GM12873 (cell line): ENCODE measurements around the gene PPP2R5A.

Experiments used
- CTCF ChIP-seq: IDR thresholded peaks from 2 replicates; pipeline ENCODE4 v1.5.1; 2012; ENCODE audit warnings: low read depth, mild to moderate bottlenecking, moderate library complexity, low read length, control low read depth; ENCODE audit not compliant: insufficient read depth; ENCODE audit errors: missing control alignments

The PPP2R5A gene

GRCh38 chr1:212302745-212303383 is 17.7 kb downstream of the PPP2R5A start:
- no peak for TF ChIP-seq CTCF

DNA sequence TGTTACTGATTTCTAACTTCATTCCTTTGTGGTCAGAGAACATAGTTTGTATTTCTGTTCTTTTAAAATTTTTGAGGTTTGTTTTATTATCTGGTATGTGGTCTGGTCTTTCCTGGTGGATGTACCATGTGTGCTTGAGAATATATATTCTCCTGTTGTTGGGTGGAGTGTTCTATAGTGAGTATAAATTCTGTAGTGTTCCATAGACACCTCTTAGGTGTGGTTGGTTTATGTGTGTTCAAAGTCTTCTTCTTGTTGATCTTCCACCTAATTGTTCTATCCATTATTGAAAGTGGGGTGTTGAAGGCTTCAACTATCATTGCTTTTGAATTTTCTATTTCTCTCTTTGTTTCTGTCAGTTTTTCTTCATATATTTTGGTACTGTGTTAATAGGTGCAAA is 20.1 kb downstream of the PPP2R5A start:
- TF ChIP-seq CTCF: no peak

- TF ChIP-seq CTCF: no peak
Observed at GRCh38 chr1:212309967-212310366, 24.8 kb downstream of the PPP2R5A start.

- no peak for TF ChIP-seq CTCF
Observed at GRCh38 chr1:212310383-212310782, 25.2 kb downstream of the PPP2R5A start.

GRCh38 chr1:212311836-212312497 is 26.8 kb downstream of the PPP2R5A start:
- no peak for TF ChIP-seq CTCF

DNA sequence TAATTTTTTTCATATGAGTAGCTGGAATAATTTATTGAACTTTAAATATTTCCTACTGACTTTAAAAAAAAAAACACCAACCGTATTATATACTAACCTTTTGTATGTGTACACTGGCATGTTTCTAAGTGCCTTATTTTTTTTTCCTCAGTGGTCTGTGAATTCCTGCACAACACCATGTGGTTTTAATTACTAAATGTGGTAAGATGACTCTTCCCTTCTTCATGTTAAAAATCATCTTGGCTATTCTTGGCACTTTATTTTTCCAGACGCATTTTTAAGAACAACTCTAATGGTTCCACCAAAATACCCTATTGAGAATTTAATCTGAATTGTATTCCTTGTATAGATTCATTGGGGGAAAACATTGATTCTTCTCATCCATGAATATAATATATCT is 28.4 kb downstream of the PPP2R5A start:
- no peak for TF ChIP-seq CTCF

DNA sequence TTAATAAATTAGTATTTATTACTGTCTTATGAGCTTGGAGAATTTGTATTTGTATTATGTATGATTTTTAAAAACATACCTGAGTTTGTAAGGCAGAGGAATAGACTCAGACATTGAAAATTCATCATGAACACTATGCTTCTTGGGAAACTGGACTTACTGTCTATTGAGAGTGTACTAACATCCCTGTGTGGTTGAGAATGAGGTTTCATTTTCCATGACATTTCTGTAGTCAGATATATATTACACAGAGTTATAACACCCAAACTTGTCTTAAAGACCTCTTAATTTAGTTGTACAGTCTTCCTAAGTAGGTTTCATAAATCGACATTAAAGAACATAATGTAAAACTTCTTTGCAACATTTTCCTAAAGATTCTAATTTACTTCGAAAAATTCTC is 30.0 kb downstream of the PPP2R5A start:
- TF ChIP-seq CTCF: no peak
